Measurements from ENCODE around the gene SASS6.

DNA sequence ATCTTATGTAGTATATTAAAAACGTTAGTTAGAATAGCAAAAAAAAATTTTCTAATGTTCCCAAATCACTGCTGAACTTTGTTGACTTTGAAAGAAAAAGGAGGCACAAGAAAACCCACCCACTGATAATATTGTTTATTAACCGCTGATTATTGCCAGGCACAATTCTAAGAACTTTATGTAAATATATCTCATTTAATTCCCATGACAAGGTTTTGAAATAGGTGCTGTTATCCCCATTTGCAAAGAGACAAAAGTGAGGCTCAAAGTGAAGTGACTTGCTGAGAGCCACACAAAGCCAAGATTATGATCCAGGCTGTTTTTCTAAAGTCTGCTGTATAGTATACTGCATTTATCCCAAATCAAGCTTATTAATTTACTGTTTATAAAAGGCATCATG lies 56.4 kb downstream of the SASS6 start:
- TF ChIP-seq, protein P1, sequence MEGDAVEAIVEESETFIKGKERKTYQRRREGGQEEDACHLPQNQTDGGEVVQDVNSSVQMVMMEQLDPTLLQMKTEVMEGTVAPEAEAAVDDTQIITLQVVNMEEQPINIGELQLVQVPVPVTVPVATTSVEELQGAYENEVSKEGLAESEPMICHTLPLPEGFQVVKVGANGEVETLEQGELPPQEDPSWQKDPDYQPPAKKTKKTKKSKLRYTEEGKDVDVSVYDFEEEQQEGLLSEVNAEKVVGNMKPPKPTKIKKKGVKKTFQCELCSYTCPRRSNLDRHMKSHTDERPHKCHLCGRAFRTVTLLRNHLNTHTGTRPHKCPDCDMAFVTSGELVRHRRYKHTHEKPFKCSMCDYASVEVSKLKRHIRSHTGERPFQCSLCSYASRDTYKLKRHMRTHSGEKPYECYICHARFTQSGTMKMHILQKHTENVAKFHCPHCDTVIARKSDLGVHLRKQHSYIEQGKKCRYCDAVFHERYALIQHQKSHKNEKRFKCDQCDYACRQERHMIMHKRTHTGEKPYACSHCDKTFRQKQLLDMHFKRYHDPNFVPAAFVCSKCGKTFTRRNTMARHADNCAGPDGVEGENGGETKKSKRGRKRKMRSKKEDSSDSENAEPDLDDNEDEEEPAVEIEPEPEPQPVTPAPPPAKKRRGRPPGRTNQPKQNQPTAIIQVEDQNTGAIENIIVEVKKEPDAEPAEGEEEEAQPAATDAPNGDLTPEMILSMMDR (IDR thresholded peaks at IDR 0.05), result no peak
- TF ChIP-seq POLR2A (IDR thresholded peaks at IDR 0.05), result no peak

Measured in Peyer's patch (tissue), 4 donors.